NCI-H2196 treated with DMSO at 0.1 percent for 48 hours (cell line): ENCODE results near the gene AP1M1.
"Not testable (repeated sequence)": the region's sequence is repeated elsewhere in the genome, so short reads cannot be mapped to it uniquely, and the experiment has no call there.

Experiments used
- DNase-seq: peaks from one replicate; lab custom pipeline; 2025; ENCODE audit not compliant: unreplicated experiment; lab: John Stamatoyannopoulos, UW

AP1M1 gene

GRCh38 chr19:16197622-16198369, at the start of gene AP1M1:
Gene AP1M1, plus strand, starts transcription at chr19:16197911. Its CDS starts 116 bp downstream, at chr19:16198027.
- peak; percentile 82 for DNase-seq

DNA sequence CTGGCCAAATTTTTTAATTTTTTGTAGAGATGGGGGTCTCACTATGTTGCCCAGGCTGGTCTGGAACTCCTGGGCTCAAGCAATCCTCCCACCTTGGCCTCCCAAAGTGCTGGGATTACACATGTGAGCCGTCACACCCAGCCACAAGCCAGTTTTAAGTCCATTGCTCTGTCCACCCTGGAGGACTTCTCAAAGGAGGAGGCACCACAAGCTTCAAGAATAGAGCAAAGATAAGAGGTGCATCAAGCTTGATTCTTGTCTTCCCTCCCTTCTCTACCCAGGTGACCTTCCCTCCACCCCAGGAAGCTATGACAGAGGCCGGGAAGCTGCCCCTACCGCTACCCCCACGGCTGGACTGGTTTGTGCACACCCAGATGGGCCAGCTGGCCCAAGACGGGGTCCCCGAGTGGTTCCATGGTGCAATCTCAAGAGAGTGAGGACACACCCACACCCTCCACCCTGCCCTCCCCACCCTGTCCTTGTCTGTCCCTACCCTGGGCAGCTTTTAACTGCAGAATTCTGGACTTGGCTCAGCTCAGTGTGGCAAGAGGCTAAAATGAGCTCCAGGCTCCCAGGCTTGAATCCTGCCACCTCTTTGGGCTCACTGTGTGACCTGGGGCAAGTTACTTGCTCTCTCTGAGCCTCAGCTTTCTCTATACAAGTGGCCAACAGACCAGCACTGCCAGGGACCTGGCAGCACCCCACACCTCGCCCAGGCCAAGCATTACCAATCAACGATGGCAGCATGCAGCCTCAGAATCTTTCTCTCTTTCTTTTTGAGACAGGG, 49.1 kb upstream of the AP1M1 start:
- DNase-seq, result no peak

- DNase-seq, result no peak
These were observed 44.0 kb upstream of the AP1M1 start for GRCh38 chr19:16153582-16154336.

DNA sequence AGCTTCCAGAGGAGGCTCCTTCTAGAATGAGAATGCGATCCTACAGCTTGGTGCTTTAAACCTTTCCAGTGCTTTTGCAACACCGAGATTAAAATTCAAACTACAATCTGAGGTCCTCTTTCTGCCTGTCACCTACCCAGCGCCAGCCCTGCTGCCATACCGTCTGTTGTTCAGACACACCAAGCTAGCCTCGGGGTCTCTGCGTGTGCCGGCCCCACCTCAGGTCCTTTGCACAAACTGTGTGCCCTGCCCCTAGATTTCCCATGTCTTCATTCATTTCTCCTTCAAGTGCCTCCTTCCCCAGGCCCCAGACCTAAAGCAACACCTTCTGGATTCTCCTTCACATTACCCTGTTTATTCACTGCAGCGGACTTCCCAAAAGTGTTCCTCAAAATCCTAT, 43.2 kb upstream of the AP1M1 start:
- no peak for DNase-seq

DNA sequence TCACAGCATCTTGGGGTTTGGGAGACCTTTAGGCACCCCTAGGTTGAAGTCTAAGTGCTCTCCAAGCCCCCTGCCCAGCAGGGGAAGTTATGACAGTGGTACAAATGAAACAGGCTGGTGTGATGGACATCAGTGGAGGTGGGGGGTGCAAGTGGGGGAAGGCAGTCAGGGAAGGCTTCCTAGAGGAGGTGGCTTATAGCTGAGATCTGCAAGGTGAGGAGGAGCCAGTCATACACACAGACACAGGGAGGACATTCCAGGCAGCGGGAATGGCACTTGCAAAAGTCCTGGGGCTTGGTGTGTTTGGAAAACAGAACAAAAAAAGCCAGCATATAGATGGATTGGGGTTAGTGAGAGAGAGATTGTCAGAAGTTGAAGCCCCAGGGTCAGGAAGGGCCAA, 42.6 kb upstream of the AP1M1 start:
- DNase-seq, result no peak

DNA sequence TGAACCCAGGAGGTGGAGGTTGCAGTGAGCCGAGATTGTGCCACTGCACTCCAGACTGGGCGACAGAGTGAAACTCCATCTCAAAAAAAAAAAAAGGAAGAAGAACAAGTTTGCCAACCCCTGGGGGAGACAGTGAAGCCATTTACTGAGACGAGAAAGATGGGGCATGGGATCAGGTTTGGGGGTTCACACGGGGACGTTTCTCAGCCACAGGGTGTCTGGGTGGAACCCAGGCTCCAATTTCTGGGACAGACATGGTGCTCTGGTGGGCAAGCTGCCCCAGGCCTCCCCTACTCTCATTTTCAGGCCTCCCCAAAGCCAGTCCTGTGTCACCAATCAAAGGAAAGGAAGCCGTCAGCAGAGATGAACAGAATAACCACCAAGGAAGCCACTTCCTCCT, 40.8 kb upstream of the AP1M1 start:
- no peak for DNase-seq

GRCh38 chr19:16157601-16158000, 40.1 kb upstream of the AP1M1 start:
- DNase-seq, result no peak

DNA sequence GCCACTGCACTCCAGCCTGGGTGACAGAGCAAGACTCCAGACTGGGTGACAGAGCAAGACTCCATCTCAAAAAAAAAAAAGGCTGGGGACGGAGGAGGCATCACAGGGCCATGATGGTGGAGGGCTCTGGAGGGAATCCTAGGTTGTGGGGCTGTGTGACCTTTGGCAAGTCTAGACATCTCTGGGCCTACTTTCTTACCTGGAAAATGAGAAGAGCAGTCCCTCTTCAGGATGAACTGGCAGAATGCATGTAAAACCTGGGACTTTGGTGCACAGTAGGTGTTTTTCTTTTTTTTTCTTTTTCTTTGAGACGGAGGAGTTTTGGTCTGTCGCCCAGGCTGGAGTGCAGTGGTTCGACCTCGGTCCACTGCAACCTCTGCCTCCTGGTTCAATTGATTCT, 38.1 kb upstream of the AP1M1 start:
- no peak for DNase-seq

GRCh38 chr19:16160445-16160942, 37.2 kb upstream of the AP1M1 start:
- no peak for DNase-seq

DNA sequence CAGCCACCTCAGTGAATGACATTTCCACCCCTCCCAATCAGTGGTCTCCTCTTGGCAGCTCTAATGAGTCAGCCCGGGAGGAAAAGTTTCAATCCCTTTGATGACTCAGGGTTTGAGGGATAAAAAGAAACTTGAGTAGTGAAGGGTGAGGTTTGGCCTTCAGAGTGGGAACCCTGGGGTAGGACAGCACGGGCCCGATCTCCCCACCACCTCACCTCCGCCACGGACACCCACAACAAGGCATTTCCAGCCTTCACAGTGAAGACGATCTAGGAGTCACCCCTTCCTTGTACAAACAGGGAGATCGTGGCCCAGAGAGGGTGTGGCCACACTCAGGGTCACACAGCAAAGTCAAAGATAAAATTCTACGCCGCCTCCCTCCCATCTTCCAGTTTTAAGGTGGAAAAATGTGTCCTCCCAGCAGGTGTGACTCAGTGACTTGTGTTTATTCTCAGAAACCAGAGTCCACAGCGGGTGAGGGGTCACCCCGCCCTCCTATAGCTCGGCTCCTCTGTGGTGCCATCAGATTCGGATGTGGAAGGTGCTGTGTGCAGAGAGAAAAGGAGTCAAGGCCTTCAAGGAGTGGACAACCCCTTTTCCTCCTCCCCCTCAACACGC, 36.7 kb upstream of the AP1M1 start:
- DNase-seq, result no peak

DNA sequence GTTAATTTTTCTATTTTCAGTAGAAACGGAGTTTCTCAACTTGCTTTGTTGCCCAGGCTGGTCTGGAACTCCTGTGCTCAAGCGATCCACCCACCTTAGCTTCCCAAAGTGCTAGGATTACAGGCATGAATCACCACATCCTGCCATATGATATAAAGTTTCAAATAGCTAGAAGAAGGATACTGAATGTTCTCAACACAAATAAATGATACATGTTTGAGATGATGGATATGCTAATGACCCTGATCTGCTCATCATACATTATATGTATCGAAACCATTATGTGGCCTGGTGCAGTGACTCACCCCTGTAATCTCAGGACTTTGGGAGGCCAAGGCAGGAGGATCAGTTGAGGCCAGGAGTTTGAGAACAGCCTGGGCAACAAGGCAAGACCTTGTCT, 35.9 kb upstream of the AP1M1 start:
- DNase-seq, result no peak

- no peak for DNase-seq
These were observed 33.4 kb upstream of the AP1M1 start for GRCh38 chr19:16164222-16164890.

- no peak for DNase-seq
These were observed 31.3 kb upstream of the AP1M1 start for GRCh38 chr19:16166417-16166816.

DNA sequence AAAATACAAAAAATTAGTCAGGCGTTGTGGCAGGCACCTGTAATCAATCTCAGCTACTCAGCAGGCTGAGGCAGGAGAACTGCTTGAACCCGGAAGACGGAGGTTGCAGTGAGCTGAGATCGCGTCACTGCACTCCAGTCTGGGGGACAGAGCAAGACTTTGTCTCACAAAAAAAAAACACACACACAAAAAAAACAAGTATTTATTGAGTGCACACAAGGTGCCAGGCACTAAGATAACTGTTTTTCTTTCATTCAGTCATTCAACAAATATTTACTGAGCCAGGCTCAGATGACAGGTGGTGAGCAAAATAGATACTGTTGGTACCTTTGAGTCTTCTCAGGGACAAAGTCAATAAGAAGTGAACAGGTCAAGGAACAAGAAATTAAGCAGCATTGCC, 30.7 kb upstream of the AP1M1 start:
- no peak for DNase-seq

DNA sequence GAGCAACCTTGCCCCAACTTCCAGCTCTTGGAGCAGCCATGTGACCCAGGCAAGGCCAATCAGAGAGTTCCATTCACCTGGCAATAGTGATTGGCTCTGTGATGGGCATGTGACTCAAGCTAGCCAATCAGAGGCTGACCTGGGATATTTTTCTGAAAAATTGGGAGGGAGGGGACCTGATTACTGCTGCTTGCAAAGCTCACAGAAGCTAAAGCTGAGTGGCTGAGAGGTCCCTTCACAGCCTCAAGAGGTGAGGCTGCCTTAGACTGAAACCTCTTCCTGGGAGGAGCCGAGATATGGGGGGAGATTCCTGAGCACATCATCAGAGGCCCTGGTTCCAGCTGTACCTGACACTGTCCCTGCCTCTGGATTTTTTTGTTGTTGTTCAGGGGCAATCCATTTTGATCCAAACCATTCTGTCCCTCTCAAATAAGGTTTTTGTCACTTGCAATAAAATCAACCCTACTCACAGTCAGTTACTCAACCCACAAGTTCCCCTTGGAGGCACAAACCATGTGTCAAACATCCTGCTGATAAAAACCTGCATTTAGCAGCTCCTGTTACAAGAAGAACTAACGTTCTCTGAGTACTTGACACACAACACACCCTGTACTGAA, 29.1 kb upstream of the AP1M1 start:
- DNase-seq, result no peak

GRCh38 chr19:16170134-16170533, 27.6 kb upstream of the AP1M1 start:
- no peak for DNase-seq

DNA sequence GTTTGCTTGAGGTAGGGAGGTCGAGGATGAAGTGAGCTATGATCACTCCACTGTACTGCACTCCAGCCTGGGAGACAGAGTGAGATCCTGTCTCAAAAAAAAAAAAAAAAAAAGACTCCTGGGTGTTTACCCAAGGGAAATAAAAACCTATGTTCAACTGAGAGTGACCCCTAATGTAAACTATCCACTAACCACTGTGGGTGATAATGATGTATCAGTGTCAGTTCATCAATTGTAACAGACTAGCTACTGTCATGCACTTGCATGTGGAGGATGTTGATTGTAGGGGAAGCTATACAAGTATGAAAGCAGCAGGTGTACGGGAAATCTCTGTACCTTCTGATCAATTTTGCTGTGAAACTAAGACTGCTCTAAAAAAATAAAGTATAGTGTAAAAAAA, 21.8 kb upstream of the AP1M1 start:
- no peak for DNase-seq

DNA sequence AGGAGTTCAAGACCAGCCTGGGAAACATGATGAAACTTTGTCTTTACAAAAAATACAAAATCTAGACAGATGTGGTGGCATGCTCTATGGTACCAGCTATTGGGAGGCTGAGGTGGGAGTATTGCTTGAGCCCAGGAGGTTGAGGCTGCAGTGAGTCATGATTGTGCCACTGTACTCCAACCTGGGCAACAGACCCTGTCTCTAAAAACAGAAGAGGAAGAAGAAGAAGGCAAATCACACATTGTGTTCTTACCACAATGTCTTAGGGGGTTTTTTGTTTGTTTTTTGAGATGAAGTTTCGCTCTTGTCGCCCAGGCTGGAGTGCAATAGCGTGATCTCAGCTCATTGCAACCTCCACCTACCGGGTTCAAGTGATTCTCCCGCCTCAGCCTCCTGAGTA, 18.8 kb upstream of the AP1M1 start:
- DNase-seq, result not testable (repeated sequence)

DNA sequence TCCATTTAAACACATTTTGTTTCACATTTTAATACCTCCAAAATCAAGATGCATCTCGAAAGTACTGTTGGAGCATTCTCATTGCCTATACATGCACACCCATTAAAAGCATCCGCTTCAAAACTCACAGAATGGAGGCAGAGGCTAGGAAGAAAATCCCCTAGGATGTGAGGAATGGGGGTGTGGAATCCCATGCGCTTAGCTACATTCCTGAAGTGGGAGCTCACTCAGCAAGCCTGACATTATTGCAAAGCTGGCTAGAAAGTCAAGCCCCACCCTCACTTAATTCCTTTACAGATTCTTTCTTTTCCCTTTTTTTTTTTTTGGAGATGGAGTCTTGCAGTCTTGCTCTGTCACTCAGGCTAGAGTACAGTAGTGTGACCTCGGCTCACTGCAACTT, 17.1 kb upstream of the AP1M1 start:
- DNase-seq, result no peak

DNA sequence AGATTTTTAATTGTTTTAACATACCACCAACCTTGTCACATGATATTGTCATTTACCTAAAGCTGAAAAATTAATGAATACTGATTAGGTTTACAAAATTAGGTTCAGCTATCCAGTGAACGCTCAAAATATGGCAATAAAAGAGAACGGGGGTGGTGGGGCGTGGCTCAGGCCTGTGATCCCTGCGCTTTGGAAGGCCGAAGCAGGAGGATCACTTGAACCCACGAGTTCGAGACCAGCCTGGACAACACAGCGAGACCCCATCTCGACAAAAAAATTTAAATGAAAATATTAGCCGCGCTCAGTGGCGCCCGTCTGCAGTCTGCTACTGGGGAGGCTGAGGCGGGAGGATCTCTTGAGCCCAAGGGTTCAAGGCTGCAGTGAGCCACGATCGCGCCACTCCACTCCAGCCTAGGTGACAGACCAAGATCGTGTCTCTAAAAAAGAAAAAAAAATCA, 13.0 kb upstream of the AP1M1 start:
- no peak for DNase-seq
